Measurements from ENCODE around the gene INPP4B. TPM values are rescaled to one million over a fixed set of nuclear protein-coding genes. Genes with fewer than 3 reads are reported as not detected.

Gene INPP4B
- total RNA-seq, 2 donors from 2014 or later, result 10.0 to 14.1 TPM

DNA sequence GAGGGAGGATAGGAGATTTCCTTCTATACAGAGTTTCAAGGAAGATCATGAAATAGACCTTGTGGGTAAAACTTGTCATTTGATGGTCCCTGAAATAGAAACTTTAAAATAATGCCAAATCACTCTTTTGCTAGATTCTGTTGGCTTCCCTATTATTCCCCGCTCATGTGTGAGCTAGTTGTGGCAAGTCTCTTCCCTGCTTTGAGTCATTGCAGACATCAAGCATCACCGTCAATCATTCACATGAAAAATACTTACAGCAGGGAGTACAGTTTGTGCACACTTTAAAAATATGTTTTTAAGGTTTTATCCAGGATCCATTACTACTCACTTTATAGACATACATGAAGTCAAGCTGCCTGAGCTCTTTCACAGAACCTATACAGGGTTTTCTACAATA is 35.2 kb upstream of the INPP4B start:
- H3K27me3 ChIP-seq, result no peaks in the 10 kb centered on the region
- no peak for DNase-seq
- H3K4me1 ChIP-seq, result no peaks in the 10 kb centered on the region
- H3K27ac ChIP-seq, result no peak overlapping the region
- no peak for TF ChIP-seq CTCF (IDR thresholded peaks at IDR 0.05)
- no peaks in the 10 kb centered on the region for H3K36me3 ChIP-seq
- no peaks in the 10 kb centered on the region for H3K9me3 ChIP-seq
- H3K9ac ChIP-seq (ENCODE audit: low read depth in 2 of 2, low read length in 2 of 2), result no peak overlapping the region
- no peak overlapping the region for H3K4me3 ChIP-seq
- intact Hi-C loops (cut with DNase I), result no loop called here

GRCh38 chr4:142875117-142875516 is 29.0 kb upstream of the INPP4B start:
- intact Hi-C loops (cut with DNase I), result no loop called here
- Histone ChIP-seq H3K4me1 (no peaks in the 10 kb centered on the region), H3K27ac (no peak overlapping the region), H3K9me3 (no peaks in the 10 kb centered on the region), H3K4me3 (no peak overlapping the region), H3K36me3 (no peaks in the 10 kb centered on the region), H3K27me3 (no peaks in the 10 kb centered on the region), H3K9ac (ENCODE audit: low read depth in 2 of 2, low read length in 2 of 2) (no peak overlapping the region)
- no peak for DNase-seq
- no peak for TF ChIP-seq CTCF (IDR thresholded peaks at IDR 0.05)

DNA sequence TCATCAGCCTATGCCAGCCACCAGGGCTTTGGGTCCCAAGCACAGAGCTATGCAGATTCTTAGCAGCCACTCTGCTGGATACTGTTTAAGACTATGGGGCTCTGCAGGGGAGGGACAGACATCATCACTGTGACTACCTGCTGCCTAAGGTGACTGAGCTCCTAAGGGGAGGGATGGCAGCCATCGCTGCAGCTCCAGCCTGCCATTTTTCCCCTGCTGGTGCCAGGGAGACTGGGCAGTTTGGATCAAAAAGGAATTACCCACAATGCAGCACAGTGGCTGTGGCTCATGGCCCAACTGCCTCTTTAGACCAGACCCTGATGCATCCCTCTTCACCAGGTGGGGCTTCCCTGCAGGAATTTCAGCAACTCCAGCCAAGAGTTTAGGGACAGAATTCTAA is 28.6 kb upstream of the INPP4B start:
- Histone ChIP-seq H3K4me3 (no peak overlapping the region), H3K9me3 (no peaks in the 10 kb centered on the region), H3K4me1 (no peaks in the 10 kb centered on the region), H3K9ac (ENCODE audit: low read depth in 2 of 2, low read length in 2 of 2) (no peak overlapping the region), H3K27ac (no peak overlapping the region), H3K36me3 (no peaks in the 10 kb centered on the region), H3K27me3 (no peaks in the 10 kb centered on the region)
- no peak for DNase-seq
- TF ChIP-seq CTCF (IDR thresholded peaks at IDR 0.05), result no peak
- intact Hi-C loops (cut with DNase I), result no loop called here

DNA sequence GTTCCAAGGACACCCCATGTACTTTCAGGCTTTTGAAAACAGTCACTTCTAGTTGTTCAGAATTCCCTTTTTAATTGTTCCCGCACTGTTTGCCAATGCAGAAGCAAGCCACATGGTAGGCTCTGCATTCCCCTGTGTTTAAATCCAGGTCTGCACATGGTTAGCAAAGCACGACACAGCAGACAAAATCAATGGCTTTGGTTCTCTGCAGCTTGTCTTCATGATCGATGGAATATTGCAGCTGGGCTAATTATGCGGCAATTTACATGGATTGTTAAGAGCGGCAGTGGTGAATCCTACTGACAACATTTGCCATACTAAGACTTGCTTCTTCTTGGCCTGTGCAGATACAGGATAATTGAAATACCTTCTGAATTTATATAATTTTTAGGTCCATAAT is 20.6 kb upstream of the INPP4B start:
- no peak for TF ChIP-seq CTCF (IDR thresholded peaks at IDR 0.05)
- Histone ChIP-seq H3K27ac (no peak overlapping the region), H3K9ac (ENCODE audit: low read depth in 2 of 2, low read length in 2 of 2) (no peak overlapping the region), H3K36me3 (no peaks in the 10 kb centered on the region), H3K4me1 (no peaks in the 10 kb centered on the region), H3K27me3 (no peaks in the 10 kb centered on the region), H3K4me3 (no peak overlapping the region), H3K9me3 (no peaks in the 10 kb centered on the region)
- intact Hi-C loops (cut with DNase I), result no loop called here
- no peak for DNase-seq

DNA sequence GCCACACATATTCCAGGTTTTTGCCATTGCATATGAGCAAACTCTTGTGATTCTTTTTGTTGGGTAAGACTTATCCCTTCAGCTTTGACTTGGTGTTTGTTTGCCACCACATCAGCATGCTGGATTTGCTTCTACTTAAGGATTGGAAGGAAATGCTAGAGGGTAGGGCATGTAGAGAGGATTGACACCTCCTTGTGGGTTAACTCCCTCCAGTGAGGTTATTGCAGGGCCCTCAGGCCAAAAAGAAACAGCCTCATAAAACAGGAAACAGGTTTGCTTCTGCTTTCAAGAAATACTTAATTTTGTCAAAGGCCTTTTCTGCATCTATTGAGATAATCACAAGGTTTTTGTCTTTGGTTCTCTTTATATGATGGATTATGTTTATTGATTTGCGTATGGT is 15.2 kb upstream of the INPP4B start:
- intact Hi-C loops (cut with DNase I), result no loop called here
- Histone ChIP-seq H3K4me3 (no peak overlapping the region), H3K4me1 (no peaks in the 10 kb centered on the region), H3K9ac (ENCODE audit: low read depth in 2 of 2, low read length in 2 of 2) (no peak overlapping the region), H3K27ac (no peak overlapping the region), H3K36me3 (no peaks in the 10 kb centered on the region), H3K27me3 (no peaks in the 10 kb centered on the region), H3K9me3 (no peaks in the 10 kb centered on the region)
- no peak for TF ChIP-seq CTCF (IDR thresholded peaks at IDR 0.05)
- no peak for DNase-seq

- H3K36me3 ChIP-seq, result no peaks in the 10 kb centered on the region
- DNase-seq, result no peak
- intact Hi-C loops (cut with DNase I), result no loop called here
- no peak for TF ChIP-seq CTCF (IDR thresholded peaks at IDR 0.05)
- H3K9me3 ChIP-seq, result no peaks in the 10 kb centered on the region
- no peak overlapping the region for H3K4me3 ChIP-seq
- H3K27me3 ChIP-seq, result no peaks in the 10 kb centered on the region
- H3K27ac ChIP-seq, result no peak overlapping the region
- H3K4me1 ChIP-seq, result no peaks in the 10 kb centered on the region
- H3K9ac ChIP-seq (ENCODE audit: low read depth in 2 of 2, low read length in 2 of 2), result no peak overlapping the region
Observed at GRCh38 chr4:142858965-142859364, 12.9 kb upstream of the INPP4B start.

Measured in colonic mucosa (tissue), 4 donors.